GM12872 (cell line): ENCODE measurements around the gene PPFIBP2.

Experiments
- CTCF ChIP-seq: IDR thresholded peaks from 3 replicates; pipeline ENCODE4 v1.5.1; 2011; ENCODE audit warnings: low read depth, mild to moderate bottlenecking, low read length, moderate library complexity; ENCODE audit not compliant: insufficient read depth

Gene PPFIBP2

GRCh38 chr11:7520981-7521487 is 7.2 kb downstream of the PPFIBP2 start:
- TF ChIP-seq CTCF: no peak

- TF ChIP-seq CTCF: no peak
These were observed 8.3 kb downstream of the PPFIBP2 start for GRCh38 chr11:7522121-7522520.

- TF ChIP-seq CTCF: no peak
These were observed 8.7 kb downstream of the PPFIBP2 start for GRCh38 chr11:7522546-7522945.

GRCh38 chr11:7523416-7524210 is 9.8 kb downstream of the PPFIBP2 start:
- no peak for TF ChIP-seq CTCF

- TF ChIP-seq CTCF: no peak
These were observed 10.8 kb downstream of the PPFIBP2 start for GRCh38 chr11:7524462-7525235.

GRCh38 chr11:7525424-7525823 is 11.6 kb downstream of the PPFIBP2 start:
- no peak for TF ChIP-seq CTCF

GRCh38 chr11:7527029-7527428 is 13.2 kb downstream of the PPFIBP2 start:
- no peak for TF ChIP-seq CTCF
